Liver (tissue), 9 donors: ENCODE results near the gene BSN. TPM values are rescaled to one million over a fixed set of nuclear protein-coding genes. Genes with fewer than 3 reads are reported as not detected.

ENCODE experiments used
- DNase-seq: peaks from one replicate; pipeline ENCODE4 v3.0.0-alpha.2; 2017; ENCODE audit warnings: low spot score
- H3K27ac ChIP-seq, 2 donors: one replicate each; pipeline ENCODE4 v1.7.0; 2013; ENCODE audit warnings: inconsistent platforms in 2 of 2, low read length in 2 of 2, control low read depth in 1 of 2, low read depth in 1 of 2, mild to moderate bottlenecking in 1 of 2
- H3K27me3 ChIP-seq, 4 donors: one replicate each; pipeline versions ENCODE4 v1.6.1 to v1.7.0; 2013; ENCODE audit warnings: low read length in 3 of 4, inconsistent platforms in 1 of 4, mild to moderate bottlenecking in 1 of 4, moderate library complexity in 1 of 4; ENCODE audit not compliant: control insufficient read depth in 4 of 4, insufficient read depth in 4 of 4
- H3K36me3 ChIP-seq, 4 donors: one replicate each; pipeline versions ENCODE4 v1.6.1 to v1.7.0; 2013; ENCODE audit warnings: low read length in 3 of 4, mild to moderate bottlenecking in 3 of 4, low read depth in 1 of 4, moderate library complexity in 1 of 4; ENCODE audit not compliant: control insufficient read depth in 4 of 4, insufficient read depth in 3 of 4
- H3K4me1 ChIP-seq, 4 donors: one replicate each; pipeline versions ENCODE4 v1.6.1 to v1.7.0; 2013; ENCODE audit warnings: low read length in 3 of 4, mild to moderate bottlenecking in 3 of 4, moderate library complexity in 1 of 4; ENCODE audit not compliant: control insufficient read depth in 4 of 4, insufficient read depth in 4 of 4
- H3K4me3 ChIP-seq, 3 donors: one replicate each; pipeline versions ENCODE4 v1.6.1 to v1.7.0; 2013; ENCODE audit warnings: low read length in 3 of 3, control low read depth in 1 of 3, low read depth in 1 of 3, mild to moderate bottlenecking in 1 of 3
- H3K9ac ChIP-seq, 2 donors: one replicate each; pipeline ENCODE4 v1.7.0; 2013; ENCODE audit warnings: low read length in 2 of 2, mild to moderate bottlenecking in 2 of 2, moderate library complexity in 2 of 2, control low read depth in 1 of 2, low read depth in 1 of 2
- H3K9me3 ChIP-seq, 4 donors: one replicate each; pipeline versions ENCODE4 v1.6.1 to v1.7.0; 2013; ENCODE audit warnings: low read length in 3 of 4; ENCODE audit not compliant: control insufficient read depth in 4 of 4
- CTCF ChIP-seq: fragments of 150-350 bp; IDR thresholded peaks from 2 replicates; pipeline ENCODE4 v1.5.1; 2017; ENCODE audit warnings: improper control_type of control experiment, low read depth, low read length; ENCODE audit not compliant: missing input control
- EGR1 ChIP-seq, 2 donors: IDR thresholded peaks; 2 replicates each; pipeline ENCODE4 v1.6.1; 2016 to 2018; ENCODE audit warnings: antibody characterized with exemption in 2 of 2, low read depth in 2 of 2
- GABPA ChIP-seq, 2 donors: IDR thresholded peaks in 1 of 2; conservative IDR thresholded peaks in 1 of 2; 2 replicates each; pipeline ENCODE4 v1.6.1; 2016; ENCODE audit warnings: antibody characterized with exemption in 2 of 2, mild to moderate bottlenecking in 1 of 2, moderate library complexity in 1 of 2
- HNF4A ChIP-seq, 2 donors: conservative IDR thresholded peaks; 2 replicates each; pipeline ENCODE4 v1.6.1; 2016; ENCODE audit warnings: antibody characterized with exemption in 2 of 2, mild to moderate bottlenecking in 2 of 2
- HNF4G ChIP-seq: IDR thresholded peaks from 2 replicates; pipeline ENCODE4 v1.6.1; 2016; ENCODE audit warnings: antibody characterized with exemption
- JUND ChIP-seq, 2 donors: IDR thresholded peaks; 2 replicates each; pipeline ENCODE4 v1.6.1; 2016; ENCODE audit warnings: antibody characterized with exemption in 2 of 2
- RAD21 ChIP-seq, 2 donors: IDR thresholded peaks; 2 replicates each; pipeline ENCODE4 v1.6.1; 2016; ENCODE audit warnings: antibody characterized with exemption in 2 of 2, mild to moderate bottlenecking in 2 of 2
- RXRA ChIP-seq, 2 donors: IDR thresholded peaks; 2 replicates each; pipeline ENCODE4 v1.6.1; 2017 to 2018; ENCODE audit warnings: antibody characterized with exemption in 2 of 2, mild to moderate bottlenecking in 1 of 2
- SP1 ChIP-seq: IDR thresholded peaks from 2 replicates; pipeline ENCODE4 v1.6.1; 2018; ENCODE audit warnings: antibody characterized with exemption, mild to moderate bottlenecking
- YY1 ChIP-seq: IDR thresholded peaks from 2 replicates; pipeline ENCODE4 v1.6.1; 2016; ENCODE audit warnings: antibody characterized with exemption, mild to moderate bottlenecking
- ZBTB33 ChIP-seq: IDR thresholded peaks from 2 replicates; pipeline ENCODE4 v1.6.1; 2016; ENCODE audit warnings: antibody characterized with exemption
- WGBS: extraction: QIAGEN DNeasy Blood & Tissue Kit; methylation state at CpG from one replicate; pipeline ENCODE4 v1.1.7; 2013; 5-methylcytosine and 5-hydroxymethylcytosine counted together
- polyA plus RNA-seq, 2 donors: library from polyadenylated mRNA; stranded (reverse) in 1 of 2; unstranded in 1 of 2; fragments of 200-250 nt in 1 of 2; fragments of >200 nt in 1 of 2; fragmentation: Nextera tagmentation in 1 of 2; extraction: Ambion mirVana in 1 of 2; gene quantifications; one replicate each; pipeline versions ENCODE4 v1.2.1 to v1.2.3, GENCODE V29; 2013 to 2015
- total RNA-seq, 2 donors: library from RNA; depleted of rRNA; stranded (reverse); fragments of >200 nt; gene quantifications; one replicate each; pipeline ENCODE4 v1.2.3, GENCODE V29; 2014
- donor health status: healthy.
- donor health status: healthy.
- donor health status: healthy.
- donor health status: healthy.
- donor health status: healthy.

Gene BSN
- total and polyA plus RNA-seq, 4 donors: 0.32 to 0.67 (median 0.40) TPM

GRCh38 chr3:49539659-49540560, 14.4 kb upstream of the BSN start (continued):
- TF ChIP-seq ZBTB33: no peak
- peak in 1 of 2 donors; percentile 53 for TF ChIP-seq GABPA (IDR thresholded peaks at IDR 0.05 in 1 of 2, conservative IDR thresholded peaks at IDR 0.05 in 1 of 2)
- TF ChIP-seq YY1: no peak
- peak; percentile 63 for TF ChIP-seq SP1
- TF ChIP-seq JUND (IDR thresholded peaks at IDR 0.05): no peak
- no peak for TF ChIP-seq HNF4G
- peak; percentile 93 to 94 for TF ChIP-seq RAD21 (IDR thresholded peaks at IDR 0.05)

- Histone ChIP-seq H3K4me1 (peaks cover 7 to 19% (median 13%) of the 10 kb centered on the region in 4 donors), H3K9me3 (no peaks in the 10 kb centered on the region), H3K27ac (no peak overlapping the region), H3K9ac (no peak overlapping the region), H3K36me3 (no peaks in the 10 kb centered on the region), H3K4me3 (no peak overlapping the region), H3K27me3 (no peaks in the 10 kb centered on the region)
- no peak for DNase-seq
- no peak for TF ChIP-seq HNF4A (conservative IDR thresholded peaks at IDR 0.05)
- no peak for TF ChIP-seq CTCF
- no peak for TF ChIP-seq JUND (IDR thresholded peaks at IDR 0.05)
- no peak for TF ChIP-seq EGR1 (IDR thresholded peaks at IDR 0.05; ENCODE audit: low read depth in 2 of 2)
Observed at GRCh38 chr3:49552087-49552486, 2.2 kb upstream of the BSN start.

GRCh38 chr3:49553324-49553691, 969 bp upstream of the BSN start:
- H3K36me3 ChIP-seq: no peaks in the 10 kb centered on the region
- no peak overlapping the region for H3K27ac ChIP-seq
- DNase-seq: no peak
- H3K4me1 ChIP-seq: peaks cover 7 to 19% (median 13%) of the 10 kb centered on the region in 4 donors
- no peak for TF ChIP-seq JUND (IDR thresholded peaks at IDR 0.05)
- no peak for TF ChIP-seq RXRA (IDR thresholded peaks at IDR 0.05)
- TF ChIP-seq EGR1 (IDR thresholded peaks at IDR 0.05; ENCODE audit: low read depth in 2 of 2): no peak
- TF ChIP-seq YY1: no peak
- 70% methylated on average over 8 of the region's 8 CpGs for WGBS
- peak overlapping the region in 1 of 3 donors; percentile 85 for H3K4me3 ChIP-seq
- H3K9me3 ChIP-seq: no peaks in the 10 kb centered on the region
- H3K9ac ChIP-seq: no peak overlapping the region
- no peaks in the 10 kb centered on the region for H3K27me3 ChIP-seq
